ENCODE measurements around the gene DAPK2.

DAPK2 gene

DNA sequence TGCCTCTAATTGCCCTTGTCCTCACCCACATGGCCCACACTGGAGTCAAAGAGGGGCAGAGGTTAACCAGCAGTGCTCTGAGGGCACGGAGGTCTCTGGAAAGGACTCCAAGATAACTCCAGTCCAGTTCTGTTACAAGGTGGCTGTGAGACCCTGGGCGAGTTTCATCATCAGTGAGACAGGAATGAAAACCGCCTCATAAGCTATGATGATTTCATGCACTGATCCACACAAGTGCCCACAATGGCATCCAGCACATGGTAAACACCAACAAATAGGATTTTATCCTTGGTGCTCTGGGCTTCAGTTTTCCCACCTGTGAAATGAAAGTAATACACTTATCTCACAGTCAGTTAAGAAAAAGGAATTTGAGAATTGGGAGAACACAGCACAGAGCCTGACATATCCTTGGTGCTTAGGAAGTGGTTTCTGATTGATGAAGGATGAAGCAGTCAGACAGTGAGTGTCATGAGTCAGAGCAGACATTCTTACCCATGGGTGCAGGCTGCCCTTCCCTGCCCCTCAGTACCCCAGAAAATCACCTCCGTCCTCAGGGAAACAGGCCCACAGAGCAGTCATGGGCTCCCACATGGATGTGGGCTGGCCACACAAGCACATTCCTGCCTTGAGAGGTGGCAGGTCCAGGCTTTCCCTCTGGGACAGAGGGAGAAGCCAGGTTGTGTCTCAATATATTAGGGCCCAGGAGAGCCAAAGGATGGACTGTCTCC is 48.4 kb downstream of the DAPK2 start:
- no peak for TF ChIP-seq JUND (IDR thresholded peaks at IDR 0.05; ENCODE audit: low read depth)
- in situ Hi-C loops (cut with HindIII; ENCODE audit: low pct_unique_long_range_greater_than_20kb, low sequenced_read_pairs): no loop called here
- no peak for DNase-seq (ENCODE audit: low read depth in 1 of 2, low spot score in 1 of 2)

- in situ Hi-C loops (cut with HindIII; ENCODE audit: low pct_unique_long_range_greater_than_20kb, low sequenced_read_pairs): no loop called here
- no peak for DNase-seq (ENCODE audit: low read depth in 1 of 2, low spot score in 1 of 2)
- no peak for TF ChIP-seq JUND (IDR thresholded peaks at IDR 0.05; ENCODE audit: low read depth)
Measured at GRCh38 chr15:63996794-63997357, 49.4 kb downstream of the DAPK2 start.

- DNase-seq (ENCODE audit: low read depth in 1 of 2, low spot score in 1 of 2): no peak
- no peak for TF ChIP-seq JUND (IDR thresholded peaks at IDR 0.05; ENCODE audit: low read depth)
- in situ Hi-C loops (cut with HindIII; ENCODE audit: low pct_unique_long_range_greater_than_20kb, low sequenced_read_pairs): no loop called here
Measured at GRCh38 chr15:63995789-63996188, 50.5 kb downstream of the DAPK2 start.

DNA sequence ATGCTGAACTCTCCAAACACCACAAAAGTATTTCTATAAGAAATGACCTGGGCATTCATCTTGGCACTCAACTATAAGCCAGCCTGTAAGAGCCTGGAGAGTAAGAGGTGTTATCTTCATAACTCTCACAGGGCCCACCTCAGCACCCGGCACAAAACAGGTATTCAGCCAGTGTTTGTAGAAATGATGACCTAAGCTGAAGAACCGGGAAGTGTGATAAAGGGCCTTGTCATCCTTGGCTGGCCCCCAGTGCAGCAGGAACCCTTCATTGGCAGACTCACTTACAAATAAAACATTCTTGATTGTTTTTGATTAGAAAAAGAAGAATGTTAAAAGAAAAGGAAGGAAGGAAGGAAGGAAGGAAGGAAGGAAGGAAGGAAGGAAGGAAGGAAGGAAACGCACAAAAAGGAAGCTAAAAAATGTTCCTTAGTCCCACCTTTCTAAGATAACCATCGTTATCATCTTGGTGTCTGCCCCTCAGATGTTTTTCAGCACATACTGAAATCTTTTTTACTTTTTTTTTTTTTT is 52.1 kb downstream of the DAPK2 start:
- in situ Hi-C loops (cut with HindIII; ENCODE audit: low pct_unique_long_range_greater_than_20kb, low sequenced_read_pairs): no loop called here
- no peak for TF ChIP-seq JUND (IDR thresholded peaks at IDR 0.05; ENCODE audit: low read depth)
- no peak for DNase-seq (ENCODE audit: low read depth in 1 of 2, low spot score in 1 of 2)

DNA sequence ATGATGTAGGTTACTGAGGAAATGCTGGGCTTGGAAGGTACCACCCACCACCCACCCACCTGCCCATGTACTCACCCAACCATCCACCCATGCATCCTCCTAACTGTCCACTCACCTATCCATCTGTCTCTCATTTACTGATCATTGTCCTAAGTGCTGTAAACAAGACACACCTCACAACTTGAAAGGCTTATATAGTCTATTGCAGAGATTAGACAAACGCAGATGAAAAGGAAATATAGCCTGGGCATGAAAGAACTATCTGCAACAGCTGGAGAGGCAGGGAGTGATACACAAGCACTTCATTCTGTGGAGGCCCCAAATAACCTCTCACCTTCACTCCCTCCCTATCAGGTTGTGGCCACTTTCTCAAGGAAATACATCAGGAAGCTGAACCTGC is 54.0 kb downstream of the DAPK2 start:
- in situ Hi-C loops (cut with HindIII; ENCODE audit: low pct_unique_long_range_greater_than_20kb, low sequenced_read_pairs): no loop called here
- no peak for TF ChIP-seq JUND (IDR thresholded peaks at IDR 0.05; ENCODE audit: low read depth)
- DNase-seq (ENCODE audit: low read depth in 1 of 2, low spot score in 1 of 2): no peak

GRCh38 chr15:63991706-63992105 is 54.6 kb downstream of the DAPK2 start:
- no peak for TF ChIP-seq JUND (IDR thresholded peaks at IDR 0.05; ENCODE audit: low read depth)
- no peak for DNase-seq (ENCODE audit: low read depth in 1 of 2, low spot score in 1 of 2)
- in situ Hi-C loops (cut with HindIII; ENCODE audit: low pct_unique_long_range_greater_than_20kb, low sequenced_read_pairs): no loop called here

DNA sequence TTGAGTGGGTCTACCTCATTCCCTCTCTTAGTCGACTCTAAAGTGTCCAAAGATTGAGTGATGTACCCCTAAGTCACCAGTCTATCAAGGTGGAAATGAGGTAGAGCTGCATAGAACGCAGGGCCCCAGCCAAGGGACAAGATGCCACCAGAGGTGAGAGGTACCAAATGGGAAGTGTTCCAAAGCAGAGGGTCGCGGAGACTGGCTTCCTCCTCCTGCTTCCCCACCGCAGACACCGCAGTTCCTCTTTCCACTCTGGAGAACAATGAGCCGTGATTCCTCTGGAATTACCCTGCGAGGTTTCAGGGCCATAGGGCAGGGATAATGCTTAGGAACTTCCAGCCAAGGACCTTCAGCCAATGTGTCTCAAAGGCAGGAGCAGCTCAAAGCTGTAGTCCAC is 55.8 kb downstream of the DAPK2 start:
- no peak for TF ChIP-seq JUND (IDR thresholded peaks at IDR 0.05; ENCODE audit: low read depth)
- in situ Hi-C loops (cut with HindIII; ENCODE audit: low pct_unique_long_range_greater_than_20kb, low sequenced_read_pairs): no loop called here
- DNase-seq (ENCODE audit: low read depth in 1 of 2, low spot score in 1 of 2): no peak

GRCh38 chr15:63987796-63988378 is 58.4 kb downstream of the DAPK2 start:
- in situ Hi-C loops (cut with HindIII; ENCODE audit: low pct_unique_long_range_greater_than_20kb, low sequenced_read_pairs): no loop called here
- DNase-seq (ENCODE audit: low read depth in 1 of 2, low spot score in 1 of 2): no peak
- no peak for TF ChIP-seq JUND (IDR thresholded peaks at IDR 0.05; ENCODE audit: low read depth)

- in situ Hi-C loops (cut with HindIII; ENCODE audit: low pct_unique_long_range_greater_than_20kb, low sequenced_read_pairs): no loop called here
- TF ChIP-seq JUND (IDR thresholded peaks at IDR 0.05; ENCODE audit: low read depth): no peak
- no peak for DNase-seq (ENCODE audit: low read depth in 1 of 2, low spot score in 1 of 2)
Measured at GRCh38 chr15:63986751-63987341, 59.4 kb downstream of the DAPK2 start.

GRCh38 chr15:63986185-63986680 is 60.1 kb downstream of the DAPK2 start:
- in situ Hi-C loops (cut with HindIII; ENCODE audit: low pct_unique_long_range_greater_than_20kb, low sequenced_read_pairs): no loop called here
- no peak for TF ChIP-seq JUND (IDR thresholded peaks at IDR 0.05; ENCODE audit: low read depth)
- DNase-seq (ENCODE audit: low read depth in 1 of 2, low spot score in 1 of 2): no peak

- DNase-seq (ENCODE audit: low read depth in 1 of 2, low spot score in 1 of 2): no peak
- in situ Hi-C loops (cut with HindIII; ENCODE audit: low pct_unique_long_range_greater_than_20kb, low sequenced_read_pairs): no loop called here
Measured at GRCh38 chr15:63985221-63986184, 60.8 kb downstream of the DAPK2 start.

GRCh38 chr15:63984331-63984730 is 62.0 kb downstream of the DAPK2 start:
- in situ Hi-C loops (cut with HindIII; ENCODE audit: low pct_unique_long_range_greater_than_20kb, low sequenced_read_pairs): no loop called here
- DNase-seq (ENCODE audit: low read depth in 1 of 2, low spot score in 1 of 2): no peak
- TF ChIP-seq JUND (IDR thresholded peaks at IDR 0.05; ENCODE audit: low read depth): no peak

More at GRCh38 chr15:63985221-63986184, 60.8 kb downstream of the DAPK2 start:
- TF ChIP-seq JUND (IDR thresholded peaks at IDR 0.05; ENCODE audit: low read depth): no peak

Measured in T47D (cell line).